T-helper 1 cell treated with Interleukin-12 subunit alpha and Interleukin-12 subunit beta and Interleukin-4 antibody, amounts not matched to agents 30 ng/mL and 1 ng/mL, for 36 hours (primary cell): ENCODE data around the gene MGAT3. TPM values are rescaled to one million over a fixed set of nuclear protein-coding genes. Genes with fewer than 3 reads are reported as not detected.

Experiments
- total RNA-seq: library from RNA; stranded (reverse); gene quantifications from 2 replicates; pipeline ENCODE4 v1.2.3, GENCODE V29; 2022

Gene MGAT3
- total RNA-seq, 1 donor from 2014 or later: 2.9 TPM

Other genes with a start within 250 kb of the MGAT3 start
- 0.83 and 0.95 TPM in 2 replicates for gene PDGFB, start 212.0 kb upstream of the MGAT3 start, total RNA-seq
- gene RPL3, start 137.4 kb upstream of the MGAT3 start, total RNA-seq: 1,370 and 1,385 TPM in 2 replicates
- not detected in 2 replicates for gene SYNGR1, start 107.0 kb upstream of the MGAT3 start, total RNA-seq
- gene TAB1, start 57.2 kb upstream of the MGAT3 start, total RNA-seq: 29.0 and 36.9 TPM in 2 replicates
- gene MIEF1, start 45.3 kb downstream of the MGAT3 start, total RNA-seq: 38.3 and 41.9 TPM in 2 replicates
- 300 and 303 TPM in 2 replicates for gene ATF4, start 63.5 kb downstream of the MGAT3 start, total RNA-seq
- gene RPS19BP1, start 75.7 kb downstream of the MGAT3 start, total RNA-seq: 69.6 and 77.9 TPM in 2 replicates
- gene CACNA1I, start 113.7 kb downstream of the MGAT3 start, total RNA-seq: 2.2 TPM in 2 replicates